ENCODE results near the gene B4GALNT3. TPM values are rescaled to one million over a fixed set of nuclear protein-coding genes. Genes with fewer than 3 reads are reported as not detected.
"Not testable (repeated sequence)": the region's sequence is repeated elsewhere in the genome, so short reads cannot be mapped to it uniquely, and the experiment has no call there.

The B4GALNT3 gene
- total RNA-seq, 1 donor from 2014 or later: 8.6 TPM

GRCh38 chr12:572532-572899 is 112.8 kb downstream of the B4GALNT3 start:
- intact Hi-C loops (cut with micrococcal nuclease): no loop called here
- H3K4me1 Mint-ChIP-seq (ENCODE audit: low read depth): peaks cover 41% of the 10 kb centered on the region
- no peak for DNase-seq (ENCODE audit: low spot score)

GRCh38 chr12:573232-573631 is 113.5 kb downstream of the B4GALNT3 start:
- Mint-ChIP-seq H3K36me3 (ENCODE audit: low read depth) (peaks cover 2% of the 10 kb centered on the region), H3K27me3 (ENCODE audit: insufficient read depth) (no peaks in the 10 kb centered on the region), H3K4me1 (ENCODE audit: low read depth) (peaks cover 39% of the 10 kb centered on the region), H3K4me3 (no peak overlapping the region), H3K27ac (no peak overlapping the region), H3K9me3 (no peaks in the 10 kb centered on the region)
- intact Hi-C loops (cut with micrococcal nuclease): no loop called here
- no peak for DNase-seq (ENCODE audit: low spot score)

More at GRCh38 chr12:572532-572899, 112.8 kb downstream of the B4GALNT3 start:
- Mint-ChIP-seq H3K4me3 (no peak overlapping the region), H3K27me3 (ENCODE audit: insufficient read depth) (no peaks in the 10 kb centered on the region), H3K9me3 (no peaks in the 10 kb centered on the region), H3K36me3 (ENCODE audit: low read depth) (peaks cover 2% of the 10 kb centered on the region), H3K27ac (no peak overlapping the region)

DNA sequence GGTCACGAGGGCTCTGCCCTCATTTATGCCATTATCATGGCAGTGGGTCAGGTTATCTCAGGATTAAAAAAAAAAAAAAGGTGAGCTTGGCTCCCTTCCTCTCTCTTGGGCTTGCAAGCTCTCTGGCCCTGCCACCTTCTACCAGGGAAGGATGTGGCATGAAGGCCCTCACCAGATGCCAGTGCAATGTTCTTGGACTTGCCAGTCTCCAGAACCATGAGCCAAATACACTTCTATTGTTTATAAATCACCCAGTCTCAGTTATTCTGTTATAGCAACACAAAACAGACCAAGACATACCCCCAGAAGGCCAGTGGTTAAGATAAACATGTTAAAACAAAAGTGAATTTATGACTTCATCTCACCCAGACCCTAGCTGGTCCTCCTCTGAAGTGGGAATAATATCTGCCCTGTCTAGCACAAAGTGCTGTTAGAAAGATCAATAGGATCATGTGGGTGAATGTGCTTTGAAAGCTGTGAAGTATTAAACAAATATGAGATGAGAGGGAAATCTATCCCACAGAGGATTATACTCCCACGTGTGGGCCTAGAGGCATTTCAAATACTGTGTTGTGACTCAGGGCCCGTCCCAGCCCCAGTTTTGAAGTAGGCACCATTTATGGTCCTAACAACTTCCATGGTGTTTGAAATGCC is 114.9 kb downstream of the B4GALNT3 start:
- intact Hi-C loops (cut with micrococcal nuclease): no loop called here
- no peaks in the 10 kb centered on the region for H3K9me3 Mint-ChIP-seq
- peaks cover 2% of the 10 kb centered on the region for H3K36me3 Mint-ChIP-seq (ENCODE audit: low read depth)
- H3K4me1 Mint-ChIP-seq (ENCODE audit: low read depth): peaks cover 33% of the 10 kb centered on the region
- no peak for DNase-seq (ENCODE audit: low spot score)
- no peak overlapping the region for H3K4me3 Mint-ChIP-seq
- peaks cover 2% of the 10 kb centered on the region for H3K27me3 Mint-ChIP-seq (ENCODE audit: insufficient read depth)
- peak overlapping the region; percentile 80 for H3K27ac Mint-ChIP-seq

DNA sequence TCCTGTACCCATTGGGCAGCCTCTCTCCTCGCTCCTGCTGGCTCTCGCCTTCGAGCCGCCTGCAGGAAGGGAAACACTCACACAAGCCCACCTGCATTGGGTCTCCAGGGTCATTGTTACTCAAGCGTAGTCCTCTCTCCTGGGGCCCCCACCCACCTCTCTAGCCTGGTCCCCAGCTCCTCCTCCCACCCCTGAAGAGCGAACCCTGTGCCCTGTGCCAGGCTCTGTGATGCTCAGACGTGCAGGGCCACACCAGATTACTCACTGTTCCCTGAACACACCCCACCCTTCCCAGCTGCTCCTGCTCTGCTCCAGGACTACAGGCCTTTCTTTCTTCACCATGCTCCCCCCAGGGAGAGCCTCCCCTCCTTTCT is 115.4 kb downstream of the B4GALNT3 start:
- peaks cover 2% of the 10 kb centered on the region for H3K36me3 Mint-ChIP-seq (ENCODE audit: low read depth)
- peaks cover 33% of the 10 kb centered on the region for H3K4me1 Mint-ChIP-seq (ENCODE audit: low read depth)
- no peak for DNase-seq (ENCODE audit: low spot score)
- H3K27ac Mint-ChIP-seq: peak overlapping the region; percentile 80
- peaks cover 2% of the 10 kb centered on the region for H3K27me3 Mint-ChIP-seq (ENCODE audit: insufficient read depth)
- H3K4me3 Mint-ChIP-seq: no peak overlapping the region
- intact Hi-C loops (cut with micrococcal nuclease): no loop called here
- H3K9me3 Mint-ChIP-seq: no peaks in the 10 kb centered on the region

- DNase-seq (ENCODE audit: low spot score): peak; percentile 81
- Mint-ChIP-seq H3K27ac (peak overlapping the region; percentile 80), H3K4me1 (ENCODE audit: low read depth) (peaks cover 33% of the 10 kb centered on the region), H3K4me3 (no peak overlapping the region), H3K27me3 (ENCODE audit: insufficient read depth) (peaks cover 4% of the 10 kb centered on the region), H3K36me3 (ENCODE audit: low read depth) (peaks cover 5% of the 10 kb centered on the region), H3K9me3 (no peaks in the 10 kb centered on the region)
- intact Hi-C loops (cut with micrococcal nuclease): loop anchor here (1.0 to 2.0 kb wide), 11 partner anchors 35 to 415 kb away; partner anchors contain the start of genes ERC1 and RAD52
Measured at GRCh38 chr12:575948-576614, 116.3 kb downstream of the B4GALNT3 start.

DNA sequence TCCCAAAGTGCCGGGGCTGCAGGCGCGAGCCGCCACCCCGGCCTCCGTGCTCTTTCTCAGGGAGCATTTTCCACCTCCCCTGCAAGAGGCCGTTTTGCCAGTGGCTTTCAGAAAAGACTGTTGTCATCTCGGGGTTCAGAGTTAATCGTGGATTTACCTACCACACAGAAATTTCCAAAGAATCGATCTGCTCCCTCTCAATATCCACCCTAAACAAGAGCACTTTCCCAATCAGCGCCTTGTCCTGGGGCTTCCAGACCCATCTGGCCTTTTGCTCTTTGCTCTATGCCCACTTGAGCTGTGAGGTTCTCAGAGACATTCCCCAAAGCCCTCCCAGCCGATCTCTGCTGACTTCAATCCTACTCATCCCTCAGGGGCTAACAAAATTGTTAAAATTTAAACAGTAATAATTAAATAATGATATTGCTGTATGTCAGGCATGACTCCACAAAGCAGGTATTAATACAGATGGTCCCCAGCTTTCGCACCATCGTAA is 116.9 kb downstream of the B4GALNT3 start:
- Mint-ChIP-seq H3K36me3 (ENCODE audit: low read depth) (peaks cover 5% of the 10 kb centered on the region), H3K27ac (peak overlapping the region; percentile 81), H3K4me1 (ENCODE audit: low read depth) (peaks cover 30% of the 10 kb centered on the region), H3K9me3 (no peaks in the 10 kb centered on the region), H3K27me3 (ENCODE audit: insufficient read depth) (peaks cover 4% of the 10 kb centered on the region), H3K4me3 (peak overlapping the region; percentile 15)
- intact Hi-C loops (cut with micrococcal nuclease): loop anchor here (1.0 to 2.0 kb wide), 11 partner anchors 34 to 414 kb away; partner anchors contain the start of genes ERC1 and RAD52
- DNase-seq (ENCODE audit: low spot score): no peak

DNA sequence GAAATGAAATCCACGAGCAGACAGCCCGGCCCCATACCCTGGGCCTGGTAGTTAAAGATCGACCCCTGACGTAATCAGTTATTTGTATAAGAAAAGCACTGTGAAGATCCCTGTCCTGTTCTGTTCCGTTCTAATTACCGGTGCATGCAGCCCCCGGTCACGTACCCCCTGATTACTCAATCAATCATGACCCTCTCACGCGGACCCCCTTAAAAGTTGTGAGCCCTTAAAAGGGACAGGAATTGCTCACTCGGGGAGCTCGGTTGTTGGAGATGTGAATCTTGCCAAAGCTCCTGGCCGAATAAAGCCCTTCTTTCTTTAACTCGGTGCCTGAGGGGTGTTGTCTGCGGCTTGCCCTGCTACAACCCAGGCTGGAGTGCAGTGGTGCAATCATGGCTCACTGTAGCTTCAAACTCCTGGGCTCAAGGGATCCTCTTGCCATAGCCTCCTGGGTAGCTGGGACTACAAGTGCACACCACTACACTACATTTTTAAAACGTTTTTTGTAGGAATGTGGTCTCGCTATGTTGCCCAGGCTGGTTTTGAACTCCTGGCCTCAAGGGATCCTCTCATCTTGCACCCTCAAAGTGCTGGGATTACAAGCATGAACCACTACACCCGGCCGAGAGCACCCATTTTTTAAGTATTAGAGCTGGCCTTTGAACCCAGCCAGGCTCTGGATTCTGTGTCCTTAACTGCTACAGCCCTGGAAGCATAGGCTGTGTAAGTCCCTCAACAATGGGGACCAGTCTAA is 118.4 kb downstream of the B4GALNT3 start:
- H3K36me3 Mint-ChIP-seq (ENCODE audit: low read depth); H3K27me3 Mint-ChIP-seq (ENCODE audit: insufficient read depth); H3K9me3 Mint-ChIP-seq; H3K27ac Mint-ChIP-seq; DNase-seq (ENCODE audit: low spot score); H3K4me3 Mint-ChIP-seq: not testable (repeated sequence)
- intact Hi-C loops (cut with micrococcal nuclease): loop anchor here (2.0 kb wide), 2 partner anchors 33 to 413 kb away; partner anchors contain the start of gene ERC1
- H3K4me1 Mint-ChIP-seq (ENCODE audit: low read depth): peaks cover 27% of the 10 kb centered on the region

- no peak overlapping the region for H3K27ac Mint-ChIP-seq
- no peak for DNase-seq (ENCODE audit: low spot score)
- H3K27me3 Mint-ChIP-seq (ENCODE audit: insufficient read depth): peaks cover 4% of the 10 kb centered on the region
- no peaks in the 10 kb centered on the region for H3K9me3 Mint-ChIP-seq
- H3K4me1 Mint-ChIP-seq (ENCODE audit: low read depth): peaks cover 27% of the 10 kb centered on the region
- intact Hi-C loops (cut with micrococcal nuclease): no loop called here
- H3K36me3 Mint-ChIP-seq (ENCODE audit: low read depth): peaks cover 5% of the 10 kb centered on the region
- H3K4me3 Mint-ChIP-seq: no peak overlapping the region
Measured at GRCh38 chr12:578748-579419, 119.1 kb downstream of the B4GALNT3 start.

DNA sequence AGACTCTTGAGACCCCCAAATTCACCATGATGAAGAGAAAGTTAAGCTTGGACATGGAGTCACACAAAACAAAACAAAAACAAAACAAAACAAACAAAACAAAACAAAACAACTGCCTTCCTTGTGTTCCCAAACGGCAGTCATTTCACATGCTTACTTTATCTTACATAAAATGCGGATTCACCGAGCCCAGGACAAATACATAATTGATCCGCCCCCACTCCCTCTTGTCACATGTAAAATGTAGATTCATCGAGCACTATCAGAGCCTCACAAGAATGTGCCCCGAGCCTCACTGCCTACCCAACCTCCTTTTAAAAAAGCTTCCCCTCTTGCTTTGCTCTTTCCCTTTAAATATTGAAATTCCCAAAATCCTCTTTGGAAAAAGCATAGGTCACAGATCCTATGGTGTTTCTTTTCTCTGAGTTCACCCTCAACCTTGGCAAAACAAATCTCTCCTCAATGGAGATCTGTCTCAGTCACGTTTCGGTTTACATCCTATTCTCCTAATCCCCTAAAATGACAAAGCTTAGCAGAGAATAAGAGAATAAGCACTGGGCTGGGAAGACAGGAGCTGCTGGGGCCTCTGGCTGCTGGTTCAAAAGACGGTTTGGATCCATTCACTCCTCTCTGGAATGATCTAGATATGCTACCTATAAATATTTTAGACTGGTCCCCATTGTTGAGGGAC is 119.8 kb downstream of the B4GALNT3 start:
- H3K9me3 Mint-ChIP-seq: no peaks in the 10 kb centered on the region
- intact Hi-C loops (cut with micrococcal nuclease): no loop called here
- H3K36me3 Mint-ChIP-seq (ENCODE audit: low read depth): peaks cover 5% of the 10 kb centered on the region
- DNase-seq (ENCODE audit: low spot score): no peak
- H3K4me3 Mint-ChIP-seq: no peak overlapping the region
- no peak overlapping the region for H3K27ac Mint-ChIP-seq
- H3K27me3 Mint-ChIP-seq (ENCODE audit: insufficient read depth): peaks cover 4% of the 10 kb centered on the region
- H3K4me1 Mint-ChIP-seq (ENCODE audit: low read depth): peaks cover 24% of the 10 kb centered on the region

DNA sequence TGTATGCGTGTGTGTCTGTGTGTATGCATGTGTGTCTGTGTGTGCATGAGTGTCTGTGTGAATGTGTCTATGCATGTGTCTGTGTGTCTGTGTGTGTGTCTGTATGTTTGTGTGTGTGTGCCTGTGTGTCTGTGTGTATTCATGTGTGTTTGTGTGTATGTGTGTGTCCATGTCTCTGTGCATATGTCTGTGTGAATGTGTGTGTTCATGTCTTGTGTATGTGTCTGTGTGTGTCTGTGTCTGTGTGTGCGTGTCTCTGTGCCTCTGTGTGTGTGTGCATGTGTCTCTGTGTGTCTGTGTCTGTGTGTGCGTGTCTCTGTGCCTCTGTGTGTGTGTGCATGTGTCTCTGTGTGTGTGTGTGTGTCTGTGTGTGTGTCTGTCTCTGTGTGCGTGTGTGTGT is 121.1 kb downstream of the B4GALNT3 start:
- peaks cover 4% of the 10 kb centered on the region for H3K27me3 Mint-ChIP-seq (ENCODE audit: insufficient read depth)
- DNase-seq (ENCODE audit: low spot score): no peak
- no peaks in the 10 kb centered on the region for H3K9me3 Mint-ChIP-seq
- intact Hi-C loops (cut with micrococcal nuclease): no loop called here
- no peak overlapping the region for H3K27ac Mint-ChIP-seq
- peaks cover 11% of the 10 kb centered on the region for H3K4me1 Mint-ChIP-seq (ENCODE audit: low read depth)
- no peak overlapping the region for H3K4me3 Mint-ChIP-seq
- H3K36me3 Mint-ChIP-seq (ENCODE audit: low read depth): peaks cover 5% of the 10 kb centered on the region

GRCh38 chr12:581321-581720 is 121.6 kb downstream of the B4GALNT3 start:
- Mint-ChIP-seq H3K4me1 (ENCODE audit: low read depth) (peaks cover 6% of the 10 kb centered on the region), H3K27ac (no peak overlapping the region), H3K36me3 (ENCODE audit: low read depth) (peaks cover 5% of the 10 kb centered on the region), H3K4me3 (no peak overlapping the region), H3K9me3 (no peaks in the 10 kb centered on the region), H3K27me3 (ENCODE audit: insufficient read depth) (peaks cover 4% of the 10 kb centered on the region)
- no peak for DNase-seq (ENCODE audit: low spot score)
- intact Hi-C loops (cut with micrococcal nuclease): no loop called here

DNA sequence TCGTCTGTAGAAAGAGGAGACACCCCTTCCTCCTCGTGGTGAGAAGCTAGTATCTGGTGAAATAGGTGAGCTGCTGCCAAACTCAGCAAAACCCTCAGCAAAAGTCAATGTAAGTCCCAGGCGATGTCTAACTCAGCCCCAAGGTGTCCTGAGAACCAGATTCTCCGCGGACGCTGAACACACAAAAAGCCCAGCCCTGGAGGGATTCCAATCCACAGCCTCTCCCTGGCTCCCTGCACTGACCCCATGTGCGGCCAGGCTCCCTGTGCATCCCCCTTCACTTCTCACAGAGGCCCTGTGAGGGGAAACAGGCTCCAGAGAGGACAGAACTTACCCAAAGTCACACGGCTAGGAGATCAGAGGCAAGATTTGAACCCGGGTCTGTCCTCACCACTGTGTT is 122.0 kb downstream of the B4GALNT3 start:
- peaks cover 4% of the 10 kb centered on the region for H3K27me3 Mint-ChIP-seq (ENCODE audit: insufficient read depth)
- no peak overlapping the region for H3K4me3 Mint-ChIP-seq
- H3K4me1 Mint-ChIP-seq (ENCODE audit: low read depth): peaks cover 2% of the 10 kb centered on the region
- no peak overlapping the region for H3K27ac Mint-ChIP-seq
- H3K9me3 Mint-ChIP-seq: no peaks in the 10 kb centered on the region
- intact Hi-C loops (cut with micrococcal nuclease): no loop called here
- H3K36me3 Mint-ChIP-seq (ENCODE audit: low read depth): peaks cover 4% of the 10 kb centered on the region
- DNase-seq (ENCODE audit: low spot score): no peak
